Left renal pelvis (tissue), 4 donors: ENCODE data around the gene RAB5IF. TPM values are rescaled to one million over a fixed set of nuclear protein-coding genes. Genes with fewer than 3 reads are reported as not detected.

Experiments
- DNase-seq, 4 donors: peaks; one replicate each; pipeline ENCODE4 v3.0.0-alpha.2; 2013; ENCODE audit warnings: low read depth in 4 of 4, low spot score in 3 of 4
- polyA plus RNA-seq, 4 donors: library from polyadenylated mRNA; unstranded; fragments of 120-200 nt; gene quantifications; one replicate each; pipeline ENCODE4 v1.2.1, GENCODE V29; 2013; ENCODE audit not compliant: insufficient read length in 4 of 4

RAB5IF gene
- polyA plus RNA-seq, 4 donors: 46.0 to 66.3 (median 56.6) TPM

DNA sequence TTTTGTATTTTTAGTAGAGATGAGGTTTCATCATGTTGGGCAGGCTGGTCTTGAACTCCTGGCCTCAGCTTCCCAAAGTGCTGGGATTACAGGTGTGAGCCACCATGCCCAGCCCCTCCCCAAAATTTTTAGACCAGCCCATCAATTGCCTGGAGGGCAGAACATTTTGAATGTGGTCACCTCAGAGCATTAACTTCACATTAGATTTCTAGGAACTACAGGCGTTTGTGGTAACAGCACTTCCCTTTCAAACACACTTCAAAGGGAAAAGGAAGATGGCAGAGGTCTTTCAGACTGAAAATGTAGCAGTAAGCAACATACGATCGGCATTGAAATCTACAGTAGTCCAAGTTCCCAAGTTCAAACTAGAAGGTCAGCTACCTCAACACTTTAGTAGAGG is 52.7 kb downstream of the RAB5IF start:
- no peak for DNase-seq

Other genes starting within 250 kb of the RAB5IF start
- gene MYL9, start 64.3 kb upstream of the RAB5IF start, polyA plus RNA-seq: 100 to 1,000 TPM; 209 to 276 (median 261) TPM
- 10 to 100 TPM; 56.2 to 60.2 (median 58.6) TPM for gene TGIF2, start 32.2 kb upstream of the RAB5IF start, polyA plus RNA-seq
- gene SLA2, start 40.4 kb downstream of the RAB5IF start, polyA plus RNA-seq: under 1 TPM; 0.24 to 0.72 (median 0.32) TPM
- 10 to 100 TPM; 32.5 to 37.6 (median 35.1) TPM for gene NDRG3, start 140.3 kb downstream of the RAB5IF start, polyA plus RNA-seq
- gene DSN1, start 168.0 kb downstream of the RAB5IF start, polyA plus RNA-seq: 10 to 100 TPM; 18.7 to 21.3 (median 19.9) TPM